Tibial nerve (tissue), 3 donors: Measurements from ENCODE around the gene ITCH.

Source experiments
- CTCF ChIP-seq, 5 experiments: fragments of 200-600 bp in 3 of 5; fragments of 450-650 bp in 2 of 5; sonication (generic) in 3 of 5; IDR thresholded peaks; one replicate each; pipeline ENCODE4 v1.5.1; 2016 to 2019; ENCODE audit warnings: antibody characterized with exemption in 5 of 5, mild to moderate bottlenecking in 3 of 5, moderate library complexity in 2 of 5
- POLR2A ChIP-seq, 2 donors: fragments of 450-650 bp; IDR thresholded peaks; one replicate each; pipeline ENCODE4 v1.6.1; 2017; ENCODE audit warnings: antibody characterized with exemption in 2 of 2, mild to moderate bottlenecking in 2 of 2, moderate library complexity in 2 of 2

- TF ChIP-seq CTCF (IDR thresholded peaks at IDR 0.05) (no peak), POLR2A (IDR thresholded peaks at IDR 0.05) (no peak)
These were observed 122.1 kb downstream of the ITCH start for GRCh38 chr20:34485068-34485634.
